Fibroblast of skin of back (primary cell): ENCODE results near the gene IGSF11.
"Not testable (repeated sequence)": the region's sequence is repeated elsewhere in the genome, so short reads cannot be mapped to it uniquely, and the experiment has no call there.

Experiments used
- DNase-seq: peaks from one replicate; pipeline ENCODE4 v3.0.0-alpha.2; 2013

IGSF11 gene

GRCh38 chr3:118988198-118989130 lies 46.2 kb downstream of the IGSF11 start:
- DNase-seq = no peak

- peak; percentile 13 for DNase-seq
Measured at GRCh38 chr3:118987477-118987876, 47.2 kb downstream of the IGSF11 start.

GRCh38 chr3:118986734-118987133 lies 47.9 kb downstream of the IGSF11 start:
- no peak for DNase-seq

- no peak for DNase-seq
Measured at GRCh38 chr3:118984699-118985098, 49.9 kb downstream of the IGSF11 start.

GRCh38 chr3:118981494-118982134 lies 53.0 kb downstream of the IGSF11 start:
- no peak for DNase-seq

- DNase-seq = no peak
Measured at GRCh38 chr3:118980832-118981231, 53.8 kb downstream of the IGSF11 start.

GRCh38 chr3:118978393-118978758 lies 56.3 kb downstream of the IGSF11 start:
- DNase-seq = no peak

GRCh38 chr3:118977671-118978392 lies 56.8 kb downstream of the IGSF11 start:
- no peak for DNase-seq

- DNase-seq = no peak
Measured at GRCh38 chr3:118977118-118977517, 57.5 kb downstream of the IGSF11 start.

- not testable (repeated sequence) for DNase-seq
Measured at GRCh38 chr3:118975476-118975875, 59.2 kb downstream of the IGSF11 start.

- DNase-seq = no peak
Measured at GRCh38 chr3:118974356-118975097, 60.1 kb downstream of the IGSF11 start.

- DNase-seq = no peak
Measured at GRCh38 chr3:118973050-118973449, 61.6 kb downstream of the IGSF11 start.

GRCh38 chr3:118970819-118971218 lies 63.8 kb downstream of the IGSF11 start:
- DNase-seq = no peak

GRCh38 chr3:118968640-118969039 lies 66.0 kb downstream of the IGSF11 start:
- DNase-seq = no peak

GRCh38 chr3:118968111-118968510 lies 66.5 kb downstream of the IGSF11 start:
- DNase-seq = no peak

GRCh38 chr3:118966700-118967099 lies 67.9 kb downstream of the IGSF11 start:
- no peak for DNase-seq

- no peak for DNase-seq
Measured at GRCh38 chr3:118963711-118964110, 70.9 kb downstream of the IGSF11 start.

- DNase-seq = peak; percentile 2
Measured at GRCh38 chr3:118960876-118961450, 73.7 kb downstream of the IGSF11 start.

- DNase-seq = no peak
Measured at GRCh38 chr3:118955914-118956556, 78.6 kb downstream of the IGSF11 start.

GRCh38 chr3:118951089-118951488 lies 83.6 kb downstream of the IGSF11 start:
- no peak for DNase-seq

GRCh38 chr3:118949113-118949760 lies 85.4 kb downstream of the IGSF11 start:
- DNase-seq = no peak
